GM12878 (cell line): ENCODE results near the gene TRDMT1. TPM values are rescaled to one million over a fixed set of nuclear protein-coding genes. Genes with fewer than 3 reads are reported as not detected.

Source experiments
- ATAC-seq: fragments of 200-7000 bp; cut with Tn5 transposase; 3 replicates; pipeline ENCODE4 v1.9.1; 2020; ENCODE audit warnings: mild to moderate bottlenecking, moderate library complexity
- BruUV-seq: library from RNA; stranded (reverse); fragments of 400-500 nt; replicated peaks from 2 replicates; lab custom pipeline; 2021; lab: Mats Ljungman, UMichigan
- CTCF ChIA-PET: fragments of 300-600 bp; sonication (Branson Sonifier 250); formaldehyde crosslinking; extraction: SDS; loops from one replicate; lab custom pipeline; 2021; ENCODE audit warnings: inconsistent platforms; lab: Yijun Ruan, JAX
- POLR2A ChIA-PET: fragments of 350-600 bp; formaldehyde crosslinking; extraction: SDS; loops from one replicate; lab custom pipeline; 2021; ENCODE audit warnings: inconsistent platforms; lab: Charles Lee
- RAD21 ChIA-PET: fragments of 300-600 bp; sonication (Branson Sonifier 250); formaldehyde crosslinking; loops from one replicate; lab custom pipeline; 2023; ENCODE audit warnings: antibody characterized with exemption; ENCODE audit not compliant: unreplicated experiment; lab: Charles Lee
- SMC1A ChIA-PET: fragments of 300-600 bp; sonication (Branson Sonifier 250); formaldehyde crosslinking; loops from one replicate; lab custom pipeline; 2023; ENCODE audit not compliant: unreplicated experiment, uncharacterized antibody; lab: Charles Lee
- DNase-seq: peaks from one replicate; pipeline ENCODE4 v3.0.0-alpha.2; 2011; ENCODE audit warnings: low read depth, low spot score
- FAIRE-seq: peaks from 3 replicates; lab custom pipeline; 2011; peaks lifted over from hg19 to GRCh38; lab: Jason Lieb, UNC
- H2AFZ ChIP-seq: 2 replicates; pipeline ENCODE4 v1.6.0; 2011; ENCODE audit warnings: low read depth, low read length, control low read depth; ENCODE audit not compliant: control insufficient read depth
- H3K27ac ChIP-seq: 2 replicates; pipeline ENCODE4 v1.5.1; 2011; ENCODE audit warnings: control low read depth; ENCODE audit not compliant: control insufficient read depth, insufficient read depth
- H3K27me3 ChIP-seq, 2 experiments: replicated peaks in 1 of 2; 2 replicates each; pipeline versions ENCODE4 v1.6.0 to v1.6.1; 2011; ENCODE audit warnings: low read length in 1 of 2; ENCODE audit not compliant: control insufficient read depth in 2 of 2, insufficient read depth in 2 of 2
- H3K36me3 ChIP-seq, 2 experiments: 2 replicates each; pipeline ENCODE4 v1.5.1; 2011; ENCODE audit warnings: low read length in 1 of 2; ENCODE audit not compliant: control insufficient read depth in 2 of 2, insufficient read depth in 2 of 2
- H3K4me1 ChIP-seq: 2 replicates; pipeline ENCODE4 v1.6.1; 2011; ENCODE audit warnings: mild to moderate bottlenecking, low read length, moderate library complexity, mixed read lengths; ENCODE audit not compliant: control insufficient read depth, insufficient read depth
- H3K4me2 ChIP-seq: 2 replicates; pipeline ENCODE4 v1.6.0; 2011; ENCODE audit warnings: control low read depth; ENCODE audit not compliant: control insufficient read depth, insufficient read depth
- H3K4me3 ChIP-seq: fragments of 200-600 bp; sonication (generic); 2 replicates; pipeline ENCODE4 v1.5.1; 2016
- H3K79me2 ChIP-seq: 2 replicates; pipeline ENCODE4 v1.6.0; 2011; ENCODE audit warnings: low read length; ENCODE audit not compliant: control insufficient read depth, insufficient read depth
- H3K9ac ChIP-seq: 2 replicates; pipeline ENCODE4 v1.8.0; 2011; ENCODE audit warnings: low read length, control low read depth, mixed read lengths; ENCODE audit not compliant: control insufficient read depth, insufficient read depth
- H3K9me3 ChIP-seq: replicated peaks from 3 replicates; pipeline ENCODE4 v1.5.1; 2011; ENCODE audit warnings: mild to moderate bottlenecking, low read length; ENCODE audit not compliant: control insufficient read depth, insufficient read depth
- H4K20me1 ChIP-seq: 2 replicates; pipeline ENCODE4 v1.6.0; 2011; ENCODE audit not compliant: control insufficient read depth, insufficient read depth
- ASH2L ChIP-seq: fragments of 300-600, 200-600 bp; sonication (generic); IDR thresholded peaks from 2 replicates; pipeline ENCODE4 v1.6.1; 2017; ENCODE audit warnings: low read depth, mild to moderate bottlenecking, borderline replicate concordance
- HSF1 ChIP-seq: fragments of 150-350 bp; IDR thresholded peaks from 2 replicates; pipeline ENCODE4 v1.6.1; 2014; ENCODE audit warnings: mild to moderate bottlenecking, low read depth, low read length
- IKZF1 ChIP-seq: fragments of 450-650 bp; conservative IDR thresholded peaks from 2 replicates; pipeline ENCODE4 v1.6.1; 2017; ENCODE audit warnings: antibody characterized with exemption, mild to moderate bottlenecking
- NFYB ChIP-seq: IDR thresholded peaks from 2 replicates; pipeline ENCODE4 v1.6.1; 2011; ENCODE audit warnings: low read depth, mild to moderate bottlenecking, low read length, improper control_type of control experiment, moderate library complexity; ENCODE audit not compliant: insufficient read depth
- RFX5 ChIP-seq: IDR thresholded peaks from 2 replicates; pipeline ENCODE4 v1.6.1; 2011; ENCODE audit warnings: low read depth, low read length, improper control_type of control experiment
- WRNIP1 ChIP-seq: IDR thresholded peaks from 2 replicates; pipeline ENCODE4 v1.6.1; 2011; ENCODE audit warnings: low read depth, low read length, improper control_type of control experiment, borderline replicate concordance
- in situ Hi-C: fragments of 300-500 bp; cut with MboI; formaldehyde crosslinking; loops from 9 replicates; pipeline ENCODE4 v1.14.3; 2018; ENCODE audit warnings: mixed read lengths
- intact Hi-C: fragments of 100-400 bp; cut with micrococcal nuclease; formaldehyde crosslinking; loops from one replicate; pipeline ENCODE4 v1.14.2; 2022; ENCODE audit not compliant: unreplicated experiment
- polyA plus RNA-seq, 11 experiments: library from polyadenylated mRNA; depleted of rRNA in 4 of 11; unstranded in 6 of 11; stranded (reverse) in 5 of 11; fragments of >200 nt; fragmentation: Nextera tagmentation in 4 of 11; fragmentation: Illumina TruSeq in 1 of 11; extraction: Ambion mirVana in 4 of 11; extraction: Trizol in 1 of 11; gene quantifications; 1 replicate in 1 of 11; 2 replicates in 10 of 11; pipeline versions ENCODE4 v1.2.1 to v1.2.3, GENCODE V29; 2011 to 2016; ENCODE audit warnings: inconsistent platforms in 2 of 11, missing spikeins in 2 of 11, low read depth in 1 of 11
- total RNA-seq, 4 experiments: library from RNA; depleted of rRNA in 3 of 4; stranded (reverse); fragments of >200 nt in 3 of 4; fragmentation: Illumina TruSeq in 1 of 4; extraction: Trizol in 1 of 4; gene quantifications; 2 replicates each; pipeline versions ENCODE4 v1.2.1 to v1.2.3, GENCODE V29; 2013 to 2021

Gene TRDMT1
- total and polyA plus RNA-seq, 10 of the 15 experiments (the other 5 are each of a cell fraction or from before 2014, with no cell fraction given): 2.3 to 9.7 (median 4.6) TPM

GRCh38 chr10:17106991-17107390 is 94.5 kb downstream of the TRDMT1 start (continued):
- TF ChIP-seq HSF1: no peak
- no peak for TF ChIP-seq IKZF1
- no peak for TF ChIP-seq RFX5
- no peak for TF ChIP-seq ASH2L
- no peak for TF ChIP-seq WRNIP1

DNA sequence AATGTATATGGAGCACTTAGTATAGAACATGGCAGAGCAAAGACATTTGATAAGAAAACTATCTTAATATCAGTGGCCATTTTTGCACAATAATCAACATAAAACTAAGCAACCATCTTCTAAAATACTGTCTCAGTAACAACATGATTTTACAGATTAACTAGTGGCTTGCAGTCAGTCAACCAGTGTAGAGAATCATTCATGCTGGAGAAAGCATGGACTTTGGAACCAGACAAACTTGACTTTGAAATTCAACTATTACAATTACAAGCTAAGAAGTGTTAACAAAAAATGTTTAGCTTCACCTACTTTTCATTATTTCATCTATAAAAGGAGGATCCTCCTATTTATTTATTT is 99.6 kb downstream of the TRDMT1 start:
- Histone ChIP-seq H3K4me2 (no peak overlapping the region), H3K27ac (no peak overlapping the region), H3K9ac (no peak overlapping the region), H3K4me3 (no peak overlapping the region), H4K20me1 (no peaks in the 10 kb centered on the region), H3K4me1 (no peaks in the 10 kb centered on the region), H3K36me3 (no peaks in the 10 kb centered on the region), H3K27me3 (no peaks in the 10 kb centered on the region; a peak in 1 of 4 replicates), H2AFZ (no peak overlapping the region), H3K79me2 (no peaks in the 10 kb centered on the region), H3K9me3 (no peaks in the 10 kb centered on the region)
- ChIA-PET CTCF (no interaction called here), SMC1A (no interaction called here), RAD21 (no interaction called here), POLR2A (no interaction called here)
- no TSS peak for BruUV-seq
- DNase-seq: no peak
- ATAC-seq: no peak
- intact Hi-C loops (no loop called here), in situ Hi-C loops (no loop called here)
- TF ChIP-seq NFYB: no peak
- FAIRE-seq: no peak
